GM12878 (cell line): Measurements from ENCODE around the gene ARHGAP1. TPM values are rescaled to one million over a fixed set of nuclear protein-coding genes. Genes with fewer than 3 reads are reported as not detected.

Experiments used
- ATAC-seq: fragments of 200-7000 bp; cut with Tn5 transposase; 3 replicates; pipeline ENCODE4 v1.9.1; 2020; ENCODE audit warnings: mild to moderate bottlenecking, moderate library complexity
- BruUV-seq: library from RNA; stranded (reverse); fragments of 400-500 nt; replicated peaks from 2 replicates; lab custom pipeline; 2021; lab: Mats Ljungman, UMichigan
- CTCF ChIA-PET: fragments of 300-600 bp; sonication (Branson Sonifier 250); formaldehyde crosslinking; extraction: SDS; loops from one replicate; lab custom pipeline; 2021; ENCODE audit warnings: inconsistent platforms; lab: Yijun Ruan, JAX
- POLR2A ChIA-PET: fragments of 350-600 bp; formaldehyde crosslinking; extraction: SDS; loops from one replicate; lab custom pipeline; 2021; ENCODE audit warnings: inconsistent platforms; lab: Charles Lee
- RAD21 ChIA-PET: fragments of 300-600 bp; sonication (Branson Sonifier 250); formaldehyde crosslinking; loops from one replicate; lab custom pipeline; 2023; ENCODE audit warnings: antibody characterized with exemption; ENCODE audit not compliant: unreplicated experiment; lab: Charles Lee
- SMC1A ChIA-PET: fragments of 300-600 bp; sonication (Branson Sonifier 250); formaldehyde crosslinking; loops from one replicate; lab custom pipeline; 2023; ENCODE audit not compliant: unreplicated experiment, uncharacterized antibody; lab: Charles Lee
- DNase-seq: peaks from one replicate; pipeline ENCODE4 v3.0.0-alpha.2; 2011; ENCODE audit warnings: low read depth, low spot score
- FAIRE-seq: peaks from 3 replicates; lab custom pipeline; 2011; peaks lifted over from hg19 to GRCh38; lab: Jason Lieb, UNC
- H2AFZ ChIP-seq: 2 replicates; pipeline ENCODE4 v1.6.0; 2011; ENCODE audit warnings: low read depth, low read length, control low read depth; ENCODE audit not compliant: control insufficient read depth
- H3K27ac ChIP-seq: 2 replicates; pipeline ENCODE4 v1.5.1; 2011; ENCODE audit warnings: control low read depth; ENCODE audit not compliant: control insufficient read depth, insufficient read depth
- H3K27me3 ChIP-seq, 2 experiments: replicated peaks in 1 of 2; 2 replicates each; pipeline versions ENCODE4 v1.6.0 to v1.6.1; 2011; ENCODE audit warnings: low read length in 1 of 2; ENCODE audit not compliant: control insufficient read depth in 2 of 2, insufficient read depth in 2 of 2
- H3K36me3 ChIP-seq, 2 experiments: 2 replicates each; pipeline ENCODE4 v1.5.1; 2011; ENCODE audit warnings: low read length in 1 of 2; ENCODE audit not compliant: control insufficient read depth in 2 of 2, insufficient read depth in 2 of 2
- H3K4me1 ChIP-seq: 2 replicates; pipeline ENCODE4 v1.6.1; 2011; ENCODE audit warnings: mild to moderate bottlenecking, low read length, moderate library complexity, mixed read lengths; ENCODE audit not compliant: control insufficient read depth, insufficient read depth
- H3K4me2 ChIP-seq: 2 replicates; pipeline ENCODE4 v1.6.0; 2011; ENCODE audit warnings: control low read depth; ENCODE audit not compliant: control insufficient read depth, insufficient read depth
- H3K4me3 ChIP-seq: fragments of 200-600 bp; sonication (generic); 2 replicates; pipeline ENCODE4 v1.5.1; 2016
- H3K79me2 ChIP-seq: 2 replicates; pipeline ENCODE4 v1.6.0; 2011; ENCODE audit warnings: low read length; ENCODE audit not compliant: control insufficient read depth, insufficient read depth
- H3K9ac ChIP-seq: 2 replicates; pipeline ENCODE4 v1.8.0; 2011; ENCODE audit warnings: low read length, control low read depth, mixed read lengths; ENCODE audit not compliant: control insufficient read depth, insufficient read depth
- H3K9me3 ChIP-seq: replicated peaks from 3 replicates; pipeline ENCODE4 v1.5.1; 2011; ENCODE audit warnings: mild to moderate bottlenecking, low read length; ENCODE audit not compliant: control insufficient read depth, insufficient read depth
- H4K20me1 ChIP-seq: 2 replicates; pipeline ENCODE4 v1.6.0; 2011; ENCODE audit not compliant: control insufficient read depth, insufficient read depth
- ATF2 ChIP-seq: IDR thresholded peaks from 2 replicates; pipeline ENCODE4 v1.6.1; 2012; ENCODE audit warnings: low read length, inconsistent platforms
- BCL11A ChIP-seq: IDR thresholded peaks from 2 replicates; pipeline ENCODE4 v1.6.1; 2011; ENCODE audit warnings: low read depth, low read length
- BMI1 ChIP-seq: fragments of 450-650 bp; IDR thresholded peaks from 2 replicates; pipeline ENCODE4 v1.6.1; 2016; ENCODE audit warnings: mild to moderate bottlenecking, moderate library complexity, borderline replicate concordance
- CBFB ChIP-seq: IDR thresholded peaks from 2 replicates; pipeline ENCODE4 v1.6.1; 2016; ENCODE audit warnings: antibody characterized with exemption, low read depth
- CEBPB ChIP-seq, 2 experiments: fragments of 150-350 bp in 1 of 2; IDR thresholded peaks; 2 replicates each; pipeline ENCODE4 v1.6.1; 2012 to 2014; ENCODE audit warnings: low read depth in 2 of 2, low read length in 2 of 2, borderline replicate concordance in 1 of 2, inconsistent platforms in 1 of 2
- CHD2 ChIP-seq: IDR thresholded peaks from 2 replicates; pipeline ENCODE4 v1.6.1; 2011; ENCODE audit warnings: low read depth, low read length, improper control_type of control experiment, borderline replicate concordance
- MTA3 ChIP-seq: IDR thresholded peaks from 2 replicates; pipeline ENCODE4 v1.6.1; 2012; ENCODE audit warnings: low read length, inconsistent platforms, borderline replicate concordance
- MYC ChIP-seq: IDR thresholded peaks from 2 replicates; pipeline ENCODE4 v1.6.1; 2011; ENCODE audit warnings: mild to moderate bottlenecking, low read length, moderate library complexity, inconsistent platforms; ENCODE audit not compliant: insufficient read depth, insufficient replicate concordance, insufficient read length, severe bottlenecking
- NFXL1 ChIP-seq: fragments of 450-650 bp; IDR thresholded peaks from 2 replicates; pipeline ENCODE4 v1.6.1; 2017; ENCODE audit warnings: antibody characterized with exemption, mild to moderate bottlenecking, borderline replicate concordance
- NKRF ChIP-seq: fragments of 450-650 bp; conservative IDR thresholded peaks from 2 replicates; pipeline ENCODE4 v1.6.1; 2017; ENCODE audit warnings: mild to moderate bottlenecking, moderate library complexity
- PAX5 ChIP-seq: IDR thresholded peaks from 2 replicates; pipeline ENCODE4 v1.6.1; 2011; ENCODE audit warnings: low read depth, low read length, borderline replicate concordance
- SIN3A ChIP-seq: IDR thresholded peaks from 2 replicates; pipeline ENCODE4 v1.6.1; 2012; ENCODE audit warnings: low read depth, low read length, improper control_type of control experiment
- ZBED1 ChIP-seq: IDR thresholded peaks from 2 replicates; pipeline ENCODE4 v1.6.1; 2016; ENCODE audit warnings: borderline replicate concordance
- ZNF207 ChIP-seq: fragments of 450-650 bp; IDR thresholded peaks from 2 replicates; pipeline ENCODE4 v1.6.1; 2014; ENCODE audit warnings: antibody characterized with exemption, mild to moderate bottlenecking, borderline replicate concordance
- ZNF24 ChIP-seq: fragments of 450-650 bp; IDR thresholded peaks from 2 replicates; pipeline ENCODE4 v1.6.1; 2017; ENCODE audit warnings: antibody characterized with exemption, mild to moderate bottlenecking
- ZNF274 ChIP-seq: IDR thresholded peaks from one replicate; pipeline ENCODE4 v1.8.0; 2011; ENCODE audit not compliant: insufficient read length, insufficient read depth
- WGBS: methylation state at CpG from one replicate; pipeline ENCODE4 v1.1.6; 2016; ENCODE audit warnings: low lambda C conversion rate; ENCODE audit not compliant: insufficient replicate concordance, insufficient coverage; ENCODE audit errors: missing lambda C conversion rate; 5-methylcytosine and 5-hydroxymethylcytosine counted together
- in situ Hi-C: fragments of 300-500 bp; cut with MboI; formaldehyde crosslinking; loops from 9 replicates; pipeline ENCODE4 v1.14.3; 2018; ENCODE audit warnings: mixed read lengths
- intact Hi-C: fragments of 100-400 bp; cut with micrococcal nuclease; formaldehyde crosslinking; loops from one replicate; pipeline ENCODE4 v1.14.2; 2022; ENCODE audit not compliant: unreplicated experiment
- polyA plus RNA-seq, 11 experiments: library from polyadenylated mRNA; depleted of rRNA in 4 of 11; unstranded in 6 of 11; stranded (reverse) in 5 of 11; fragments of >200 nt; fragmentation: Nextera tagmentation in 4 of 11; fragmentation: Illumina TruSeq in 1 of 11; extraction: Ambion mirVana in 4 of 11; extraction: Trizol in 1 of 11; gene quantifications; 1 replicate in 1 of 11; 2 replicates in 10 of 11; pipeline versions ENCODE4 v1.2.1 to v1.2.3, GENCODE V29; 2011 to 2016; ENCODE audit warnings: inconsistent platforms in 2 of 11, missing spikeins in 2 of 11, low read depth in 1 of 11
- total RNA-seq, 4 experiments: library from RNA; depleted of rRNA in 3 of 4; stranded (reverse); fragments of >200 nt in 3 of 4; fragmentation: Illumina TruSeq in 1 of 4; extraction: Trizol in 1 of 4; gene quantifications; 2 replicates each; pipeline versions ENCODE4 v1.2.1 to v1.2.3, GENCODE V29; 2013 to 2021

The ARHGAP1 gene
- total and polyA plus RNA-seq, 10 of the 15 experiments (the other 5 are each of a cell fraction or from before 2014, with no cell fraction given): 4.3 to 45.5 (median 23.2) TPM

- DNase-seq (no peak), ATAC-seq (no peak)
- Histone ChIP-seq H3K9ac (no peak overlapping the region), H3K79me2 (no peaks in the 10 kb centered on the region), H3K9me3 (no peaks in the 10 kb centered on the region)
- in situ Hi-C loops: no loop called here
- CTCF ChIA-PET: no interaction called here
- POLR2A ChIA-PET: no interaction called here
- TF ChIP-seq BMI1 (no peak), ZNF274 (no peak), NKRF (no peak), CHD2 (no peak)
- TF ChIP-seq, all 136 proteins: peak for 0
- no peak for FAIRE-seq
- no peaks in the 10 kb centered on the region for H3K4me1 ChIP-seq
- RAD21 ChIA-PET: no interaction called here
- H3K4me3 ChIP-seq: no peak overlapping the region
- SMC1A ChIA-PET: interaction anchor here (0.8 to 1.0 kb wide), 2 partner anchors 9 to 19 kb away, joined by 3 read pairs; no protein-coding TSS in a partner anchor
- WGBS: 100% methylated on average over 2 of the region's 2 CpGs
- no peak overlapping the region for H2AFZ ChIP-seq
- H3K27ac ChIP-seq: no peak overlapping the region
- intact Hi-C loops: no loop called here
- no TSS peak for BruUV-seq
- no peaks in the 10 kb centered on the region for H4K20me1 ChIP-seq
- no peak overlapping the region for H3K4me2 ChIP-seq
- H3K27me3 ChIP-seq: no peaks in the 10 kb centered on the region
- H3K36me3 ChIP-seq: peaks cover 7 to 9% of the 10 kb centered on the region in 2 experiments
Measured at GRCh38 chr11:46649180-46649738, 51.2 kb downstream of the ARHGAP1 start.

GRCh38 chr11:46643986-46644385 lies 56.4 kb downstream of the ARHGAP1 start:
- ChIA-PET CTCF (interaction anchor here (0.6 to 1.9 kb wide), 2 partner anchors 9 to 137 kb away, joined by 4 to 5 read pairs; no protein-coding TSS in a partner anchor), POLR2A (interaction anchor here (0.6 kb wide), 1 partner anchor 1142 kb away, joined by 4 read pairs; no protein-coding TSS in a partner anchor), RAD21 (no interaction called here), SMC1A (interaction anchor here (0.6 to 0.7 kb wide), 4 partner anchors 11 to 1059 kb away, joined by 3 read pairs; no protein-coding TSS in a partner anchor)
- Histone ChIP-seq H3K27me3 (no peaks in the 10 kb centered on the region), H2AFZ (no peak overlapping the region), H3K4me2 (no peak overlapping the region), H3K36me3 (peaks cover 4 to 7% of the 10 kb centered on the region in 2 experiments), H3K4me1 (no peaks in the 10 kb centered on the region), H4K20me1 (no peaks in the 10 kb centered on the region), H3K9me3 (no peaks in the 10 kb centered on the region), H3K9ac (no peak overlapping the region), H3K27ac (no peak overlapping the region), H3K79me2 (no peaks in the 10 kb centered on the region), H3K4me3 (no peak overlapping the region)
- intact Hi-C loops: no loop called here
- FAIRE-seq (no peak), ATAC-seq (no peak), DNase-seq (no peak)
- no TSS peak for BruUV-seq
- in situ Hi-C loops: no loop called here
- no peak for TF ChIP-seq ATF2
- no peak for TF ChIP-seq CBFB
- no peak for TF ChIP-seq PAX5
- no peak for TF ChIP-seq ZNF207
- TF ChIP-seq CEBPB (IDR thresholded peaks at IDR 0.05; ENCODE audit: borderline replicate concordance in 1 of 2, low read depth in 2 of 2, low read length in 2 of 2): no peak
- no peak for TF ChIP-seq BCL11A
- no peak for TF ChIP-seq MTA3
- TF ChIP-seq ZNF24: no peak
- TF ChIP-seq NFXL1: no peak
- TF ChIP-seq MYC: no peak
- TF ChIP-seq ZBED1: no peak
- no peak for TF ChIP-seq SIN3A
